Transverse colon (tissue), 4 donors: ENCODE results near the gene GRIP2.

Experiments used
- CTCF ChIP-seq, 5 experiments: fragments of 200-600 bp in 3 of 5; fragments of 450-650 bp in 2 of 5; sonication (generic) in 3 of 5; IDR thresholded peaks; 1 replicate in 2 of 5; 2 replicates in 3 of 5; pipeline ENCODE4 v1.5.1; 2016 to 2017; ENCODE audit warnings: antibody characterized with exemption in 5 of 5, inconsistent platforms in 3 of 5, mild to moderate bottlenecking in 2 of 5, moderate library complexity in 1 of 5
- POLR2A ChIP-seq: fragments of 450-650 bp; IDR thresholded peaks from one replicate; pipeline ENCODE4 v1.6.1; 2016; ENCODE audit warnings: antibody characterized with exemption, mild to moderate bottlenecking, moderate library complexity
- POLR2AphosphoS5 ChIP-seq, 3 donors: sonication (generic); formaldehyde crosslinking; IDR thresholded peaks; one replicate each; pipeline ENCODE4 v1.6.1; 2016; ENCODE audit warnings: antibody characterized with exemption in 3 of 3

- no peak for TF ChIP-seq CTCF (IDR thresholded peaks at IDR 0.05)
- TF ChIP-seq POLR2AphosphoS5 (IDR thresholded peaks at IDR 0.05), result no peak
- TF ChIP-seq POLR2A, result no peak
These were observed 62.7 kb downstream of the GRIP2 start for GRCh38 chr3:14477311-14477935.
